Progenitor cell of endocrine pancreas (in vitro differentiated cells): ENCODE data around the gene HS3ST5. TPM values are rescaled to one million over a fixed set of nuclear protein-coding genes. Genes with fewer than 3 reads are reported as not detected.
"Not testable (repeated sequence)": the region's sequence is repeated elsewhere in the genome, so short reads cannot be mapped to it uniquely, and the experiment has no call there.

Experiments used
- DNase-seq: peaks from one replicate; pipeline ENCODE4 v3.0.0; 2021; ENCODE audit warnings: low spot score; ENCODE audit not compliant: unreplicated experiment
- H3K27ac Mint-ChIP-seq: 2 replicates; pipeline ENCODE4 v1.8.0; 2021; ENCODE audit warnings: mild to moderate bottlenecking, moderate library complexity, mixed read lengths
- H3K27me3 Mint-ChIP-seq: 2 replicates; pipeline ENCODE4 v1.8.0; 2021; ENCODE audit warnings: mixed read lengths
- H3K36me3 Mint-ChIP-seq: 2 replicates; pipeline ENCODE4 v1.8.0; 2022; ENCODE audit warnings: mixed read lengths; ENCODE audit not compliant: insufficient read depth
- H3K4me1 Mint-ChIP-seq: 2 replicates; pipeline ENCODE4 v1.8.0; 2021; ENCODE audit warnings: low read depth, mixed read lengths
- H3K4me3 Mint-ChIP-seq: 2 replicates; pipeline ENCODE4 v1.8.0; 2021; ENCODE audit warnings: low read depth, mild to moderate bottlenecking, moderate library complexity, mixed read lengths
- H3K9me3 Mint-ChIP-seq: 2 replicates; pipeline ENCODE4 v1.8.0; 2021; ENCODE audit warnings: low read depth, mixed read lengths
- total RNA-seq: library from RNA; stranded (reverse); gene quantifications from 2 replicates; pipeline ENCODE4 v1.2.1, GENCODE V29; 2021
- TF ChIP-seq, protein P1 (sequence below): fragments of 200-600 bp; sonication (generic); IDR thresholded peaks from one replicate; pipeline ENCODE4 v1.5.0; 2021; ENCODE audit warnings: antibody characterized with exemption, mild to moderate bottlenecking; ENCODE audit not compliant: unreplicated experiment

HS3ST5 gene
- total RNA-seq, 1 donor from 2014 or later, result 0.31 TPM

GRCh38 chr6:114081730-114082129 lies 261.1 kb downstream of the HS3ST5 start:
- Mint-ChIP-seq H3K36me3 (no peaks in the 10 kb centered on the region), H3K9me3 (no peaks in the 10 kb centered on the region), H3K27me3 (no peaks in the 10 kb centered on the region), H3K4me3 (no peak overlapping the region), H3K4me1 (no peaks in the 10 kb centered on the region), H3K27ac (no peak overlapping the region)
- TF ChIP-seq, protein P1, sequence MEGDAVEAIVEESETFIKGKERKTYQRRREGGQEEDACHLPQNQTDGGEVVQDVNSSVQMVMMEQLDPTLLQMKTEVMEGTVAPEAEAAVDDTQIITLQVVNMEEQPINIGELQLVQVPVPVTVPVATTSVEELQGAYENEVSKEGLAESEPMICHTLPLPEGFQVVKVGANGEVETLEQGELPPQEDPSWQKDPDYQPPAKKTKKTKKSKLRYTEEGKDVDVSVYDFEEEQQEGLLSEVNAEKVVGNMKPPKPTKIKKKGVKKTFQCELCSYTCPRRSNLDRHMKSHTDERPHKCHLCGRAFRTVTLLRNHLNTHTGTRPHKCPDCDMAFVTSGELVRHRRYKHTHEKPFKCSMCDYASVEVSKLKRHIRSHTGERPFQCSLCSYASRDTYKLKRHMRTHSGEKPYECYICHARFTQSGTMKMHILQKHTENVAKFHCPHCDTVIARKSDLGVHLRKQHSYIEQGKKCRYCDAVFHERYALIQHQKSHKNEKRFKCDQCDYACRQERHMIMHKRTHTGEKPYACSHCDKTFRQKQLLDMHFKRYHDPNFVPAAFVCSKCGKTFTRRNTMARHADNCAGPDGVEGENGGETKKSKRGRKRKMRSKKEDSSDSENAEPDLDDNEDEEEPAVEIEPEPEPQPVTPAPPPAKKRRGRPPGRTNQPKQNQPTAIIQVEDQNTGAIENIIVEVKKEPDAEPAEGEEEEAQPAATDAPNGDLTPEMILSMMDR, result no peak
- DNase-seq, result no peak

DNA sequence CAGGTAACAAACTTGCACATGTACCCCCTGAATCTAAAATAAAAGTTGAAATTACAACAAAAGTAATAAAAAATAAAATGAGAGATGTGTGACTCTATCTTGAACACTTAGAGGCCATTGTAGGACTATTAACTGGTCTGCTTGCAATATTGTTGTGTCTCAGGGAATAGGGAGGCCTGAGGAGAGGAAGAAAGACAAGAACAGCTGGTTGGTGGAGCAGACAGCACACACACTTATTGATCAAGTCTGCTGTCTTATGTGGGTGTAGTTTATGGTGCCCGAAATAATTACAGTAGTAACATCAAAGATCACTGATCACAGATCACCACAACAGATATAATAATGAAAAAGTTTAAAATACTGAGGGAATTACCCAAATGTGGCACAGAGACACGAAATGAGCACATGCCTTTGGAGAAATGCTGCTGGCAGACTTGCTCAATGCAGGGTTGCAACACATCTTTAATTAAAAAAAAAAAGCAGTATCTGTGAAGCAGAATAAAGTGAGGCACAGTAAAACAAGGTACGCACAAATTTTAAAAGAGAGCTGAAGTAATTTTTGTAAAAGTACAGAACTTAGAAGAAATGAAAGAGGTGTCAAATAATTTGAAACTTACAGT lies 261.8 kb downstream of the HS3ST5 start:
- no peak for DNase-seq
- TF ChIP-seq, protein P1, result no peak
- Mint-ChIP-seq H3K27ac (no peak overlapping the region), H3K4me3 (no peak overlapping the region), H3K4me1 (no peaks in the 10 kb centered on the region), H3K36me3 (no peaks in the 10 kb centered on the region), H3K9me3 (no peaks in the 10 kb centered on the region), H3K27me3 (no peaks in the 10 kb centered on the region)

- H3K36me3 Mint-ChIP-seq, H3K9me3 Mint-ChIP-seq, DNase-seq, H3K4me1 Mint-ChIP-seq, H3K27me3 Mint-ChIP-seq, H3K4me3 Mint-ChIP-seq, H3K27ac Mint-ChIP-seq: not testable (repeated sequence)
Measured at GRCh38 chr6:114080410-114080809, 262.4 kb downstream of the HS3ST5 start.

GRCh38 chr6:114075777-114076176 lies 267.0 kb downstream of the HS3ST5 start:
- Mint-ChIP-seq H3K27me3 (no peaks in the 10 kb centered on the region), H3K4me1 (no peaks in the 10 kb centered on the region), H3K9me3 (peaks cover 3% of the 10 kb centered on the region), H3K4me3 (no peak overlapping the region), H3K27ac (no peak overlapping the region), H3K36me3 (no peaks in the 10 kb centered on the region)
- TF ChIP-seq, protein P1, result no peak
- no peak for DNase-seq

GRCh38 chr6:114075300-114075699 lies 267.5 kb downstream of the HS3ST5 start:
- Mint-ChIP-seq H3K4me1 (no peaks in the 10 kb centered on the region), H3K36me3 (no peaks in the 10 kb centered on the region), H3K4me3 (no peak overlapping the region), H3K9me3 (peaks cover 3% of the 10 kb centered on the region), H3K27ac (no peak overlapping the region), H3K27me3 (no peaks in the 10 kb centered on the region)
- TF ChIP-seq, protein P1, result no peak
- no peak for DNase-seq

DNA sequence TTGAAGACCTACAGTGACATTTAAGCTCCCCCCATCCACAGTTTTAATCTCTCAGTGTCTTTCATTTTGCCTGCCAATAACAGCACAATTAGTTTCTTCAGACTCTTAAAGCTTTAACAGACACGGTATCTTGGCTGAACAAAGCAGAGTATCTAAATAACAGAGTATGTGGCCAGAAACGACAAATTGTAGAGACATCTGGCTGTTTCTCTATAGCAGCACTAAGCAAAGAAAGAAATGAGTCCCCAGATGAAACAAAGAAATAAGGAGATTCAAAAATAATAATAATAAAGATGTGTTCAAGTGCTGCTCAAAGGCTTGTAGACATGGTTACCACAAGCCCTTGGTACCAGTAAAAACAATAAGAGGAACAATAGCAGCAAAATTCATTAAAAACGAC lies 274.1 kb downstream of the HS3ST5 start:
- Mint-ChIP-seq H3K4me3 (no peak overlapping the region), H3K36me3 (no peaks in the 10 kb centered on the region), H3K4me1 (no peaks in the 10 kb centered on the region), H3K27me3 (no peaks in the 10 kb centered on the region), H3K27ac (no peak overlapping the region), H3K9me3 (peaks cover 3% of the 10 kb centered on the region)
- TF ChIP-seq, protein P1, result no peak
- DNase-seq, result no peak
